T-helper 1 cell treated with Interleukin-12 subunit alpha and Interleukin-12 subunit beta and Interleukin-4 antibody, amounts not matched to agents 30 μg/mL and 1 μg/mL, for 36 hours (primary cell): ENCODE results near the gene LAPTM5.
A peak's percentile ranks its signal among the peaks of the same experiment; 100 is the strongest.

ENCODE experiments used
- H3K27ac Mint-ChIP-seq: one replicate; pipeline ENCODE4 v1.8.0; 2021; ENCODE audit warnings: mild to moderate bottlenecking, mixed read lengths
- H3K27me3 Mint-ChIP-seq: one replicate; pipeline ENCODE4 v1.8.0; 2021; ENCODE audit warnings: low read depth, mixed read lengths
- H3K36me3 Mint-ChIP-seq: one replicate; pipeline ENCODE4 v1.8.0; 2021; ENCODE audit warnings: low read depth, mixed read lengths
- H3K4me1 Mint-ChIP-seq: one replicate; pipeline ENCODE4 v1.8.0; 2021; ENCODE audit warnings: low read depth, mixed read lengths
- H3K4me3 Mint-ChIP-seq: one replicate; pipeline ENCODE4 v1.8.0; 2021; ENCODE audit warnings: mild to moderate bottlenecking, moderate library complexity, mixed read lengths
- H3K9me3 Mint-ChIP-seq: one replicate; pipeline ENCODE4 v1.8.0; 2021; ENCODE audit warnings: mixed read lengths

LAPTM5 gene

DNA sequence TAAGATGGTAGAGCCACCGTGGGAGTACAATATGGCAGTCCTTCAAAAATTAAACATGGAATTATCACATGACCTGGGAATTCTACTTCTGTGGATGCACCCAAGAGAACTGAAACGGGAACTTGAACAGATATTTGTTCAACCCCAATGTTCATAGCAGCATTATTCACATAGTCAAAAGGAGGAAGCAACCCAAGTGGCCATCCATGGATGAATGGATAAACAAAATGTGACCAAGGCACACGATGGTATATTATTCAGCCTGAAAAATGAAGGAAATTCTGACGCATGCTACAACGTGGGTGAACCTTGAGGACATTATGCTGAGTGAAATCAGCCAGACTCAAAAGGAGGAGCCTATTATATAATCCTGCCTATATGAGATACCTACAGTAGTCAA is 22.8 kb upstream of the LAPTM5 start:
- peaks cover 3% of the 10 kb centered on the region for H3K4me1 Mint-ChIP-seq
- peak overlapping the region; percentile 9 for H3K27ac Mint-ChIP-seq
- H3K9me3 Mint-ChIP-seq = no peaks in the 10 kb centered on the region
- H3K27me3 Mint-ChIP-seq = peaks cover 13% of the 10 kb centered on the region
- H3K36me3 Mint-ChIP-seq = no peaks in the 10 kb centered on the region
- H3K4me3 Mint-ChIP-seq = no peak overlapping the region

DNA sequence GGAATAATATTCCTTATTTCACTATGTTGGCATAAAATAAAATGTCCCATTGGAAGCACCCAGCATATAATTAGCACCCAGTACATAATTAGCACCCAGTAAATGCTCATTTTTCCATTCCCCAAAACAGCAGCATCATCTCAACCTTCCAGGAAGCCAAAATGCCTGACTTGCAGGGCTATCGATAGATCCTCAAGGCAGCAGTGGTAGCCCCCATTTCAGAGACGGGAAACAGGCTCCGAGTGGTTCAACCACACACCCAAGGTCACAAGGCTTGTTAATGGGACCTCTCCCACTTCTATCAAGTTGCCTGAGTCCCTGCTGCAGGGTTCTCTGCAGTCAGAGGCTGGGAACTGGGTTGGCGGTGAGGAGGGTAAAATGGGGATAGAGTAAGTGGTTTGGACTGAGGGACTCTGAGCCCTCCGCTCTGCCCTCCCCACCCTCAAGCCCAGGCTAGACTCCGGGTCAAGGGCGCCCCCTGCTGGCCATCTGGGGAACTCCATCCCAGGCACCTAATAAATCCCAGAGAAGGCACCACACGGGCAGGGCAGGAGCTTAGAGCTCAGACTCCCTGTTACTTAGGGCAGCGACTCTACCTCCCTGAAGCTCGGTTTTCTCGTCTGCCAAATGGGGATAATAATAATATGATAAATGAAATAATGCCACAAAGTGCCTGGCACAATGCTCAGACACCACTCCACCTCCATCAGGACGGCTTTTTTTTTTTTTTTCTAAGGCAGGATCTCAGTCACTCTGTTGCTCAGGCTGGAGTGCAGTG is 21.9 kb upstream of the LAPTM5 start:
- Mint-ChIP-seq H3K36me3 (no peaks in the 10 kb centered on the region), H3K27ac (no peak overlapping the region), H3K27me3 (peaks cover 13% of the 10 kb centered on the region), H3K9me3 (no peaks in the 10 kb centered on the region), H3K4me3 (no peak overlapping the region), H3K4me1 (peaks cover 3% of the 10 kb centered on the region)

DNA sequence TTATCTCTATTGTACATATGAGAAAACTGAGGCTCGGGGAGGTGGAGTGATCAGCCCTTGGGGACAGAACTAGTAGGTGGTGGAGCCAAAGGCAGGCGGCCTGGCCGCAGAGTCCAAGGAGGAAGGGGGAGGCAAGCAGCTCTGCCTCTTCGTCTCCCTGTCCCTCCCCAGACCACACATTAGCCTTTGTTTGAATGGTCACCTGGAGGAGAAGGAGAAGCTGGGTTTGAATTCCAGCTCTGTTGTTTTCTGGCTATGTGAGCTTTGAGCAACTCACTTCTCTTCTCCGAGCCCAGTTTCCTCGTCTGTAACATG is 21.4 kb upstream of the LAPTM5 start:
- no peaks in the 10 kb centered on the region for H3K36me3 Mint-ChIP-seq
- no peaks in the 10 kb centered on the region for H3K9me3 Mint-ChIP-seq
- H3K4me1 Mint-ChIP-seq = peaks cover 3% of the 10 kb centered on the region
- no peak overlapping the region for H3K27ac Mint-ChIP-seq
- no peak overlapping the region for H3K4me3 Mint-ChIP-seq
- peaks cover 13% of the 10 kb centered on the region for H3K27me3 Mint-ChIP-seq

DNA sequence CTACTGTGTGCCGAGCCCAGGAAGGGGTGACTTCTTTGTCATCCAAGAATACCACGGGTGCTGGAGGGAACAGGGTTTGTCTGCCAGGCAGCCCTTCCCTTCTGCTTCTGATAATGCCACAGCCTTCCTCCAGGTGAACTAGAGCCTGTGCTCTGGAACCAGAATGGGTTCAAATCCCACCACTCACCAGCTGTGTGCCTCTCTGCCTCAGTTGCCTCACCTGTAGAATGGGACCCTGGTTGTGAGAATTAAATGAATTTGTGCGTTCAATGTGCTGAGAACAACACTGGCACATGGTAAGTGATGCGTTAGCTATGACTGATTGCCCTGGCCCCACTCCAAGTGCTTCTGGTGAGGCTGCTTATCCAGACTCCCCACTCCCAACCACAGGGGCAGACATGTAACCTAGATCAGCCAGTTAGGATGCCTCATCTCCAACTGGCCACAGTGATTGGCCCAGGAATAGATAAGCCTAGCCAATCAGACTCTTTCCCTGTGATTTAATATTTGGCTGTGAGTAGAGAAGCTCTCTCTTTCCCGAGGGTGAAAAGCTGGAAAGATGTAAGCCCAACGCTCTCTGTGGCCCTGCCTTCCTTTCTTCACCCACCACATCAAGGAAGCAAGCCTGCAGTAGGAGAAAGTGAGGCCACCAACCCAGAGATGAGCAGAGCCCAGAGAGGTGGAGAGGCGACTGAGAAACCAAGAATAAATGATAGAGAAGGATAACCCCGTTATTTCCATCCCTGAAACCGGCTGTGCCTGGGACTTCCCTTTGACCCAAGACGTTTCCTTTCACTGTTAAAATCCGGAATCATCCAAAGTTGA is 20.8 kb upstream of the LAPTM5 start:
- Mint-ChIP-seq H3K4me1 (peaks cover 3% of the 10 kb centered on the region), H3K27ac (no peak overlapping the region), H3K27me3 (peaks cover 13% of the 10 kb centered on the region), H3K36me3 (no peaks in the 10 kb centered on the region), H3K9me3 (no peaks in the 10 kb centered on the region), H3K4me3 (no peak overlapping the region)

DNA sequence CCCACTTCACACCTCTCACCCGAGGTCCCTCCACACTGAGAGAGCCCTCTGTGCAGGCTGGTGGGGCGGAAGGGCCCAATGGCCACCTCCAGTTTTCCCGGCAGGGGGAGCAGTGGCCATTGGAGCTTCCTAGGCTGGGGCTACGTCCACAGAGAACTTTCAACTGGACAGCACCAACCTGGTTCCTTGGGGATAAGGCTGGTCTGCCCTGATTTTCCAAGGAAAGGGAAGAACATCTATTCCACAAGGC is 20.3 kb upstream of the LAPTM5 start:
- H3K9me3 Mint-ChIP-seq = no peaks in the 10 kb centered on the region
- H3K4me1 Mint-ChIP-seq = peaks cover 3% of the 10 kb centered on the region
- no peak overlapping the region for H3K4me3 Mint-ChIP-seq
- H3K27ac Mint-ChIP-seq = no peak overlapping the region
- no peaks in the 10 kb centered on the region for H3K36me3 Mint-ChIP-seq
- H3K27me3 Mint-ChIP-seq = peaks cover 13% of the 10 kb centered on the region

DNA sequence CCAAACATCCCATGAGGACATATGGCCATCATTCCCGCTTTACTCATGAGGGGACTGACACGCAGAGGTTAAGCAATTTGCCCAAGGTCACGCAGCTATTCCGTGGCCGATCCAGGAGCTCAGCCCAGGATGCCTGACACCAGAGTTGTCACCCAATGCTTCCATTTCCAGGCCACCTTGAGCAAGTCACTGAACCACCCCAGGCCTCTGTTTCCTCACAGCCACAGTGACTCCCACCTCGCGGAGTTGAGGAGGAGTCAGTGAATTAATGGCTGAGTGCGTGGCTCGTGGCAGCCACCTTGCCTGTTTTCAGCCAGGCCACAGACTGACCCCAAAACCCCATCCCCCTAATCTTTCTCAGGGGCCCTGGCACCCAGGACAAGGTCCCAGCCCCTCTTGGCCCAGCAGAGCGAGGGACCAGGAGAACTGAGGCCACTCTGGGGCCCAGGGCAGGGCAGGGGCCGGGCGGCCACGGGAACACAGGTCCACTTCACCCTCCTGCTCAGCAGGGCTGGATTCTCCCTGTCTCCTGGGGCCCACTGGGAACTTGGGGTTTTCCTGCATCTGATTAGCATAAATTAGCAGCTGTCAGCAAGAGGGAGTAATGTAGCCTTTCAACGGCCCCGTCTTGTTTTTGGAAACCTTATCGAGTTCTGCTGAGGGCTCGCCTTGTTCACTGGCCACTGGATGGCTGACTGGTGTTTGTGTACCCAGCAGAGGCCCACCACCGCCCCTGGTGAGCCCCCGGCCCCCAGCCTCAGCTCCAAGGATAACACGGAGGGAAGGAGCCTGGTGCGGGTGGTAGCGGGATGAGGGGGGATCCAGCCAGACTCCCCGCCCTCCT is 19.7 kb upstream of the LAPTM5 start:
- Mint-ChIP-seq H3K4me3 (no peak overlapping the region), H3K4me1 (peaks cover under 1% of the 10 kb centered on the region), H3K9me3 (no peaks in the 10 kb centered on the region), H3K36me3 (no peaks in the 10 kb centered on the region), H3K27me3 (peaks cover 13% of the 10 kb centered on the region), H3K27ac (no peak overlapping the region)

DNA sequence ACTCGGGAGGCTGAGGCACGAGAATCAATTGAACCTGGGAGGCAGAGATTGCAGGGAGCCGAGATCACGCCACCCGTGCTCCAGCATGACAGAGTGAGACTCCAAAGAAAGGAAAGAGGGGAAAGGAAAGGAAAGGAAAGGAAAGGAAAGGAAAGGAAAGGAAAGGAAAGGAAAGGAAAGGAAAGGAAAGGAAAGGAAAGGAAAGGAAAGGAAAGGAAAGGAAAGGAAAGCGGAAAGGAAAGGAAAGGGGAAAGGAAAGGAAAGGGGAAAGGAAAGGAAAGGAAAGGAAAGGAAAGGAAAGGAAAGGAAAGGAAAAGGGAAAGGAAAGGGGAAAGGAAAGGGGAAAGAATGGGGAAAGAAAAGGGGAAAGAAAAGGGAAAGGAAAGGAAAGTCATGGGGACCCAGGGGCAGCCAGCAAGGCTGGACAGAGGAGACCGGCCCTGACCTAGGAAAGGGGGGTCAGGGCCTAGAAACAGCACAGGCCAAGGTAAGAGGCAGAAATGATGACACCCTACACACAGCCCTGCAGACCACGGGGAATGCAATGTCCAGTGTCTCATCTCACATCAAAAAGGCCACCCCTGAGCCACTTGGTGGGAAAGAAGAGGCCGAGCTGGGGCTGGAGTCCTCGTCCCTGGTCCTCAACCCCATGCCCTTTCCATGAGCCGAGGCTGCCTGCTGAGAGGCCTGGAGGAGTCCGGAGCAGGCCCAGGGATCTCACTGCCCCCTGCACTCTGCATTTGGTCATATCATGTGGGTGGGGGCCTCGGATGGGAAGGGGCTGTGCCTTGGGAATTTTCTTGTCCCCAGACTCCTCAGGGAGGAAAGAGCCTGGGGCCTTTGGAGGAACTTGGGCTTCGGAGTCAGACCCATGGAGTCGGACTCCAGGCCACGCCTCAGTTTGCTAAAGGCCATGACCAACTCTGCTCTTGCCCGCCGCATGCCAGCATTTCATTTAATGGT is 18.8 kb upstream of the LAPTM5 start:
- no peak overlapping the region for H3K4me3 Mint-ChIP-seq
- no peaks in the 10 kb centered on the region for H3K9me3 Mint-ChIP-seq
- no peak overlapping the region for H3K27ac Mint-ChIP-seq
- peaks cover 13% of the 10 kb centered on the region for H3K27me3 Mint-ChIP-seq
- no peaks in the 10 kb centered on the region for H3K4me1 Mint-ChIP-seq
- no peaks in the 10 kb centered on the region for H3K36me3 Mint-ChIP-seq

DNA sequence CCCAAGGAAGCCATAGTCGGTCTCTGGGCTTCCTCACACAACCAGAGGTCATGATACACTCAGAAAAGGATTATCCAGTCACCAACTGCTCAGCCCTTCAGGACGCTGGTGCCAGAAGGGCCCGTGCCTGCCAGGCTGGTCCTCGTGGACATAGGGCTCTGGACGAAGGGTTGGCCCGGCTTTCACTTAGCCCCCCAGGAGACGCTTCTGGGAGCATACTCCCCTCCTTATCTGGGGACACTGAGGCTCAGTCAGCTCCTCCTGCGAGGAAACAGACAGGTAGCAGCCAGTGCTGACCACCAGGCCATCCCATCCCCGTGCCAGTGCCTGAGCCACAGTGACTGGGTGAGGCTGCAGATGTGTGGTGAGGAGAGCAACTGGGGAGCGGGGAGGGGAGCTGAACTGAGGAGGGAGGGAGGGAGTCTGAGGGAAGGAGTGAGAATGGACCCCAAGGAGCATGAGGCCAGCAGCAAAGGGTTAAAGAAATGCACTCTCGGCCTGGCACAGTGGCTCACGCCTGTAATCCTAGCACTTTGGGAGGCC is 17.9 kb upstream of the LAPTM5 start:
- Mint-ChIP-seq H3K9me3 (no peaks in the 10 kb centered on the region), H3K4me3 (no peak overlapping the region), H3K4me1 (no peaks in the 10 kb centered on the region), H3K27me3 (peaks cover 9% of the 10 kb centered on the region), H3K36me3 (no peaks in the 10 kb centered on the region), H3K27ac (no peak overlapping the region)

DNA sequence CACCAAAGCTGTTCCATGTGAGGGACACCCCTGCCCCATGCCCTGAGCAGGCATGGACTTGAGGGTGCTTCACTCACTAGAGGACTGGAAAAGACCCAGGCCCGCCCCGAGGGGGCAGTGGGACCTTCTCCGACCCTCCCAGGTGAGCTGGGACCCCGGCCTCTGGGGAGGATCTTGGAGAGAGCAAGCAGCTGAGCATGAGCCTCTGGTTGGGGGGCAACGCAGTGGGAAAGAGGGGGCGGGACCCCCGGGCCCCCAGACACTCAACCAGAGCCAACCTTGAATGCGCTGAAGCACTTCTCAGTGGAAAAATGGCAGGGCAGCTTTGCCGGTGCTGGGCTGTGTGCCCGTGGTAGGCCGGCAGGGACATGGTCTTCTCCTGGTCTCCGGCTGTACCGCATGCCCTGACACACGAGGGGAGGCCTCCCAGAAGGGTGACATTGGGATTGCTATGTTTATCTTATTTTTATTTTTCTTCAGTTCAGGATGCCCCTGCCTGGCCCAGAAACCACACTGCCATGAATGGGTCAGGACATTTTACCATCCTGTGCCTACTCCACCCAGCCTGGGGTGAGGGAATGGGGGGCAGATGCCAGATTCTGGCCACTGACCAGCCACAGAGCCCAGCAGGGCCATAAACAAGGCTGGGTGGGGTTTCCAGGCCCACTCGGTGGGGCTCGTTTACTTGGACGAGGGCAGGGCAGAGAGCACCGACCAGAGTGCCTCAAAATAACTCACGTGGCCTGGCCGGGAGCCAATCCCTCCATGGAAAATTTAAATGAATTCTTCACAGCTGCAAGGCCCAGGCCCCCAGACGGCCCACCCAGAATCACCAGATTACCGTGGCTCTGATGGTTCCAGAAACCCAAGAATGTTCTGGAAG is 17.2 kb upstream of the LAPTM5 start:
- Mint-ChIP-seq H3K27ac (no peak overlapping the region), H3K9me3 (no peaks in the 10 kb centered on the region), H3K4me3 (no peak overlapping the region), H3K27me3 (peaks cover 8% of the 10 kb centered on the region), H3K36me3 (no peaks in the 10 kb centered on the region), H3K4me1 (no peaks in the 10 kb centered on the region)

DNA sequence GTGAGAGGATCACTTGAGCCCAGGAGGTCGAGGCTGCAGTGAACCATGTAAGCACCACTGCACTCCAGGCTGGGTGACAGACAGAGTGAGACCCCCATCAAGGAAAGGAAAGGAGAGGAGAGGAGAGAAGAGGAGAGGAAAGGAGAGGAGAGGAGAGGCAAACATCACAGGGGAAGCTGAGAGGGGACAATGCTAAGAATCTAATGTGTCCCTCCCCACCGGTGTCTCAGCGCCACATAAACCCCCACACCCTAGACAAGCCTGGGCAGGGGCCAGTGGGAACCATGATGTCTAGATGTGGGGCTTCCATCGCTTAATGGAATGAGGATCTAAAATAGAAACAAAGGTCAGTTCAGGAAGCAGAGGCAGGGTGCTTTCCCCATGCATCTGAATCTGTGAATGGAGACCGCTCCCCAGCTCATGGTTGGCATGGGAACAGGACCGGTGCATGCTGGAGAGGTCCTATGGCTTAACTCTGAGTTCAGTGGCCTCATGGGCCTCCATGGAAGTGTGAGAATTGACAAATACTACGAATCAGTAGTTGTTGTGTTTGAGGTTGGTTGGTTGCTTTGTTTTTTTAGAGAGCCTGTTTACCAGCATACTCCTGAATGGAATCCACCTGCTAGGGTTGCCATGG is 16.3 kb upstream of the LAPTM5 start:
- Mint-ChIP-seq H3K27ac (no peak overlapping the region), H3K4me1 (peaks cover 5% of the 10 kb centered on the region), H3K36me3 (no peaks in the 10 kb centered on the region), H3K4me3 (no peak overlapping the region), H3K9me3 (no peaks in the 10 kb centered on the region), H3K27me3 (peaks cover 5% of the 10 kb centered on the region)

DNA sequence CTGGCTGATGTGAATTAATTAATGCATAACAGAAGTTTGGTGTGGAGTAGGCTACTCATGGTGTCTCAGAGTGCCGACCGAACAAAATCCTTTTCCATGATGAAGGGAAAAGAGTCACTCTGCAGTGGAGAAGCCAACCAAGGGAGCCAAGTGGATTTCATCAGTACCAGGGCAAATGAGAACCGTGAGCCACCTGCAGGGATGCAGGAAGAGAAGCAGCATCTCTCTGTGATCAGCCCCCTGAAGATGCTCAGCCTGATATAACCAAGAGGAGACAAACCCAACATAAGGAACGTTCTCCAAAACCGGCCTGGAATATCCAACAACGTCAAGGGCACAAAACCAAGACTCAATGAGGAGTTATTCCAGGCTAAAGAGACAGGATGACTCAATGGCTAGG is 13.4 kb upstream of the LAPTM5 start:
- H3K27me3 Mint-ChIP-seq = no peaks in the 10 kb centered on the region
- H3K4me1 Mint-ChIP-seq = peaks cover 9% of the 10 kb centered on the region
- no peak overlapping the region for H3K4me3 Mint-ChIP-seq
- no peak overlapping the region for H3K27ac Mint-ChIP-seq
- H3K9me3 Mint-ChIP-seq = no peaks in the 10 kb centered on the region
- H3K36me3 Mint-ChIP-seq = no peaks in the 10 kb centered on the region

DNA sequence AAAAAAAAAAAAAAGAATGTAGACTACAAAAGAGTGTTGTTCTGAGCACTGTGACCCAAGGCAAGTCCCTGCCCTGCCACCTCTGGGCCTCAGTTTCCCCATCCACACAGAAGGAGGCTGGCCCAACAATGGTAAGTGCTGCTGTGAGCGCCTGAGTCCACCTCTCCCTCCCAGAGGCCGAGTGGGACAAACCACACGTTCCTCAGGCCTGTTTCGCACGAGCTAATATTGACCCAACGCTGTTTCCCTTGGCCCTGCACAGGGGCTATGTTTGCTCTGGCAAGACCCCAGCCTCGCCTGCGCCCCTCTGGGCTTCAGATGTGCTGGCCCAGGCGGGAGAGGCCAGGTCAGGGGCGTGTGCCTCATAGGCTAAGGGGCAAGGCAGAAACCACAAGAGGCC is 12.6 kb upstream of the LAPTM5 start:
- H3K4me1 Mint-ChIP-seq = peaks cover 10% of the 10 kb centered on the region
- H3K9me3 Mint-ChIP-seq = no peaks in the 10 kb centered on the region
- no peaks in the 10 kb centered on the region for H3K27me3 Mint-ChIP-seq
- no peak overlapping the region for H3K4me3 Mint-ChIP-seq
- H3K27ac Mint-ChIP-seq = no peak overlapping the region
- H3K36me3 Mint-ChIP-seq = no peaks in the 10 kb centered on the region
